ENCODE results near the gene ADGRF4.

ADGRF4 gene

DNA sequence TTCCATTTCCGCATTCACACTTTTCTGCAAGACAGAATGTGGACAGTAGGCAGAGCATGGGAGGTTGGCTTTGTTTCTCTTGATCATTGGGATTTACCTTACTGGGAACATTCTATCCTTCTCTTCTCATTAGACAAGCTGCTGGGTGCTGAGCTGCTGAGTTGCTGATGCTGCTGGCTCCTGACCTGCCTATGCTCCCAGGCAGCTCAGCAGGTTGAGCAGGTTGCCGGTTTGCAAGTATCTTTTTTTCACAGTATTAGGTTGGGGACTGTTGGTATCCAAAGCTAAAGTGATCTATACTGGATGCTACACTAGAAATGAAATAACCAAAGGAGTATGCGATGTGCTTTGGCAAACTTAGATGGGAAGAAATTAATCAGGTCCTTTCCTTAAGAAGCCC lies 23.7 kb upstream of the ADGRF4 start:
- TF ChIP-seq ZNF274 (IDR thresholded peaks at IDR 0.05; ENCODE audit: low read depth, low read length) = no peak
- no peak overlapping the region for H3K4me3 ChIP-seq (ENCODE audit: low read length)

- H3K4me3 ChIP-seq (ENCODE audit: low read length) = no peak overlapping the region
- TF ChIP-seq ZNF274 (IDR thresholded peaks at IDR 0.05; ENCODE audit: low read depth, low read length) = no peak
Observed at GRCh38 chr6:47677381-47678100, 20.8 kb upstream of the ADGRF4 start.

GRCh38 chr6:47678739-47679138 lies 19.6 kb upstream of the ADGRF4 start:
- no peak overlapping the region for H3K4me3 ChIP-seq (ENCODE audit: low read length)
- TF ChIP-seq ZNF274 (IDR thresholded peaks at IDR 0.05; ENCODE audit: low read depth, low read length) = no peak

GRCh38 chr6:47679322-47679906 lies 19.0 kb upstream of the ADGRF4 start:
- TF ChIP-seq ZNF274 (IDR thresholded peaks at IDR 0.05; ENCODE audit: low read depth, low read length) = no peak
- H3K4me3 ChIP-seq (ENCODE audit: low read length) = no peak overlapping the region

GRCh38 chr6:47680051-47680450 lies 18.3 kb upstream of the ADGRF4 start:
- TF ChIP-seq ZNF274 (IDR thresholded peaks at IDR 0.05; ENCODE audit: low read depth, low read length) = no peak
- H3K4me3 ChIP-seq (ENCODE audit: low read length) = no peak overlapping the region

DNA sequence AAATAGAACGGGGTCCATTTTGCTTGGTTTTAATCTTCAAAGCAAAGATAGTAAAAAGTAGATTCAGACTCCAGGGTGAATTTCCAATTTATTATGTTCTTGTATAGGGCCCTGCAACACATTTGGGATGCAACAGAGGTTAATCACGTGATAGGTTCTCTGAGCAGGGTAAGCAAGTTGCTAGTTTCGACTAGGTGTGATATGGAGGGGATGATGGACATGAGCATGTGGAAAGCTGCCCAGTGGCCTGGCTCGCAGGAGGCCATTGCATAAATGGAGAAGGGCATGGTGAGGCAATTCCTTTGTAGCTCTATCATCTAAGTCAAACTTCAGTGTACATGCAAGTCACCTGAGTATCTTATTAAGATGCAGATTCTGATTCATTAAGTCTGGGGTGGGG lies 17.7 kb upstream of the ADGRF4 start:
- no peak overlapping the region for H3K4me3 ChIP-seq (ENCODE audit: low read length)

DNA sequence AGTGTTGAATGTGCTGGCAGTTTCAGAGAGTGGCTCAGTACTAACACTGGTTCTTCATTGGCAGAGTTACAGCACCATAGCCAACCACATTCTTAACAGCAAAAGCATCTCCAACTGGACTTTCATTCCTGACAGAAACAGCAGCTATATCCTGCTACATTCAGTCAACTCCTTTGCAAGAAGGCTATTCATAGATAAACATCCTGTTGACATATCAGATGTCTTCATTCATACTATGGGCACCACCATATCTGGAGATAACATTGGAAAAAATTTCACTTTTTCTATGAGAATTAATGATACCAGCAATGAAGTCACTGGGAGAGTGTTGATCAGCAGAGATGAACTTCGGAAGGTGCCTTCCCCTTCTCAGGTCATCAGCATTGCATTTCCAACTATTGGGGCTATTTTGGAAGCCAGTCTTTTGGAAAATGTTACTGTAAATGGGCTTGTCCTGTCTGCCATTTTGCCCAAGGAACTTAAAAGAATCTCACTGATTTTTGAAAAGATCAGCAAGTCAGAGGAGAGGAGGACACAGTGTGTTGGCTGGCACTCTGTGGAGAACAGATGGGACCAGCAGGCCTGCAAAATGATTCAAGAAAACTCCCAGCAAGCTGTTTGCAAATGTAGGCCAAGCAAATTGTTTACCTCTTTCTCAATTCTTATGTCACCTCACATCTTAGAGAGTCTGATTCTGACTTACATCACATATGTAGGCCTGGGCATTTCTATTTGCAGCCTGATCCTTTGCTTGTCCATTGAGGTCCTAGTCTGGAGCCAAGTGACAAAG lies 17.0 kb upstream of the ADGRF4 start:
- TF ChIP-seq ZNF274 (IDR thresholded peaks at IDR 0.05; ENCODE audit: low read depth, low read length) = no peak
- H3K4me3 ChIP-seq (ENCODE audit: low read length) = no peak overlapping the region

More for the DNA sequence above, 17.7 kb upstream of the ADGRF4 start:
- TF ChIP-seq ZNF274 (IDR thresholded peaks at IDR 0.05; ENCODE audit: low read depth, low read length) = no peak

GRCh38 chr6:47686411-47686810 lies 12.0 kb upstream of the ADGRF4 start:
- TF ChIP-seq ZNF274 (IDR thresholded peaks at IDR 0.05; ENCODE audit: low read depth, low read length) = no peak
- no peak overlapping the region for H3K4me3 ChIP-seq (ENCODE audit: low read length)

- no peak overlapping the region for H3K4me3 ChIP-seq (ENCODE audit: low read length)
- no peak for TF ChIP-seq ZNF274 (IDR thresholded peaks at IDR 0.05; ENCODE audit: low read depth, low read length)
Observed at GRCh38 chr6:47687432-47687831, 10.9 kb upstream of the ADGRF4 start.

GRCh38 chr6:47690214-47690613 lies 8.2 kb upstream of the ADGRF4 start:
- no peak for TF ChIP-seq ZNF274 (IDR thresholded peaks at IDR 0.05; ENCODE audit: low read depth, low read length)

GRCh38 chr6:47690791-47691190 lies 7.6 kb upstream of the ADGRF4 start:
- TF ChIP-seq ZNF274 (IDR thresholded peaks at IDR 0.05; ENCODE audit: low read depth, low read length) = no peak
- no peak overlapping the region for H3K4me3 ChIP-seq (ENCODE audit: low read length)

More at GRCh38 chr6:47690214-47690613, 8.2 kb upstream of the ADGRF4 start:
- H3K4me3 ChIP-seq (ENCODE audit: low read length) = no peak overlapping the region

DNA sequence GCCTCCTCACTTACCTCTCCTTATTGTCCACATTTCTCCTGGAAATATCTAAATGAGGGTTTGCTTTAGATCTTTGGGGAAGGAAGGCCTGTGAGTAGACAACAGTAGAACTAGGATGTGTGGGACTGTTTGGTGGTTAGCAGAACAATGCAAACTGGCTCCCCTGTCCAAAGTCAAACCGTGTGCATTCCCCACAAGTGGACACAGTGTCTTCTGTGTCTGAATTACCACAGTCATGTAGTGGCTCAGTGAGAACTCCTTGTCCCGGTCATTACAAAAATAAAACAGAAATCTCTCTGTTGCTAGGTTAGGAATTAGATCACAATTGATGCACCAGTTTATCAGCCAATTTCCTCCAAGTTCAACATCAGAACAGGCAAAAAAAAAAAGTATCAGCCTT lies 455 bp upstream of the ADGRF4 start:
- no peak for TF ChIP-seq ZNF274 (IDR thresholded peaks at IDR 0.05; ENCODE audit: low read depth, low read length)
- no peak overlapping the region for H3K4me3 ChIP-seq (ENCODE audit: low read length)

DNA sequence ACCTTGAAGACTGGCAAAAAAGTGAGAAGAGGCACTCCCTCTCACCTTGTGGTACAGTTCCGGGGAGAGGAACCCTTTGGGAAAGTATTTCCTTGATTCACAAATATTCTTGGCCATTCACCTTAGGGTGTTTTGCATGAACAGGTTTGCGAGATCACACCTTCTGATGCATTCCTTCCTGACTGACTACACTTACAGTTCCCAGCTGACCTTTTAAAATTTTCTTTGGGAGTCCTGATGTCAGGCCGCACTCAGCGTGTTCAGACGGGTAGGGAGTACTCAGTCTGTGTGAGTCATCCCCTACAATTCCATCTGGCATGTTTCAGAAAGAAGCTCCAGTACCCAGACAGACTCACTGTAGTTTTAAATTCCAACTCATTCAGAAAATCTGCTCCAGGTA lies 1.7 kb downstream of the ADGRF4 start:
- no peak for TF ChIP-seq ZNF274 (IDR thresholded peaks at IDR 0.05; ENCODE audit: low read depth, low read length)

DNA sequence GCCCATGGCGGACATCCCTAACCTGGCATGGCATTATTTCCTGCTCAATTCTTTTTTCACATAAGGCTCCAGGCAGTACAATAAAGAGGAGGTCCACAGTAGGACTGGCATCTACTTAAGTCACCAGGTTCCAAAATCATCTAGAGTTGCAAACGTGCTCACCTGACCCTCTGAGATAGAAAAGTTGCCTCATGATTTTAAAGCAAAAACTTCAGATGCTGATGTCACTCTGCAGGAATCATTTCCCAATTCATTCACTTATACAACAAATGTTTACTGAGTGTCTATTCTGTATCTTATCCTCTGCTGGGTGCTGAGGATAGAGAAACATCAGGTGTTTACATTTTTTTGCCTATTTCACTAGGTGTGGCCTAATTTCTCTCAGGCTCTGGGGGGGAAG lies 2.2 kb downstream of the ADGRF4 start:
- TF ChIP-seq ZNF274 (IDR thresholded peaks at IDR 0.05; ENCODE audit: low read depth, low read length) = no peak
- H3K4me3 ChIP-seq (ENCODE audit: low read length) = no peak overlapping the region

More for the DNA sequence above, 1.7 kb downstream of the ADGRF4 start:
- no peak overlapping the region for H3K4me3 ChIP-seq (ENCODE audit: low read length)

GRCh38 chr6:47701363-47701762 lies 3.0 kb downstream of the ADGRF4 start:
- TF ChIP-seq ZNF274 (IDR thresholded peaks at IDR 0.05; ENCODE audit: low read depth, low read length) = no peak
- H3K4me3 ChIP-seq (ENCODE audit: low read length) = no peak overlapping the region

All from GM08714 (cell line).